Mucosa of rectum (tissue), 2 donors: Measurements from ENCODE around the gene SPATA31C1.

Experiments
- H3K27ac ChIP-seq, 2 donors: one replicate each; pipeline ENCODE4 v1.7.0; 2013; ENCODE audit warnings: inconsistent platforms in 2 of 2, low read depth in 2 of 2, low read length in 2 of 2
- H3K27me3 ChIP-seq, 2 donors: one replicate each; pipeline ENCODE4 v1.7.0; 2013; ENCODE audit warnings: low read length in 2 of 2; ENCODE audit not compliant: control insufficient read depth in 2 of 2, insufficient read depth in 2 of 2
- H3K36me3 ChIP-seq, 2 donors: one replicate each; pipeline ENCODE4 v1.7.0; 2013; ENCODE audit warnings: low read length in 2 of 2; ENCODE audit not compliant: control insufficient read depth in 2 of 2, insufficient read depth in 2 of 2
- H3K4me1 ChIP-seq, 2 donors: one replicate each; pipeline ENCODE4 v1.7.0; 2013; ENCODE audit warnings: low read length in 2 of 2, mild to moderate bottlenecking in 1 of 2; ENCODE audit not compliant: control insufficient read depth in 2 of 2, insufficient read depth in 2 of 2
- H3K4me3 ChIP-seq, 2 donors: one replicate each; pipeline ENCODE4 v1.7.0; 2013; ENCODE audit warnings: low read length in 2 of 2
- H3K9ac ChIP-seq, 2 donors: one replicate each; pipeline ENCODE4 v1.7.0; 2013; ENCODE audit warnings: low read length in 2 of 2, low read depth in 1 of 2, mild to moderate bottlenecking in 1 of 2
- H3K9me3 ChIP-seq, 2 donors: one replicate each; pipeline ENCODE4 v1.7.0; 2013; ENCODE audit warnings: low read length in 2 of 2; ENCODE audit not compliant: control insufficient read depth in 2 of 2
- donor health status: healthy.
- donor health status: Normal muscosa, but diverticular disease.

SPATA31C1 gene

GRCh38 chr9:87957839-87958238, 40.1 kb downstream of the SPATA31C1 start:
- H3K9me3 ChIP-seq, result no peaks in the 10 kb centered on the region
- H3K27ac ChIP-seq, result no peak overlapping the region
- no peaks in the 10 kb centered on the region for H3K36me3 ChIP-seq
- peaks cover 8% of the 10 kb centered on the region in 2 donors for H3K4me1 ChIP-seq
- no peak overlapping the region for H3K4me3 ChIP-seq
- H3K9ac ChIP-seq, result no peak overlapping the region
- H3K27me3 ChIP-seq, result no peaks in the 10 kb centered on the region

GRCh38 chr9:87958591-87958990, 40.8 kb downstream of the SPATA31C1 start:
- Histone ChIP-seq H3K36me3 (no peaks in the 10 kb centered on the region), H3K9me3 (no peaks in the 10 kb centered on the region), H3K27ac (no peak overlapping the region), H3K4me3 (no peak overlapping the region), H3K27me3 (no peaks in the 10 kb centered on the region), H3K9ac (no peak overlapping the region), H3K4me1 (peaks cover 8% of the 10 kb centered on the region in 2 donors)

GRCh38 chr9:87959916-87960581, 42.3 kb downstream of the SPATA31C1 start:
- Histone ChIP-seq H3K27me3 (no peaks in the 10 kb centered on the region), H3K9me3 (no peaks in the 10 kb centered on the region), H3K4me3 (no peak overlapping the region)

GRCh38 chr9:87963770-87964169, 46.0 kb downstream of the SPATA31C1 start:
- Histone ChIP-seq H3K4me1 (peaks cover 8% of the 10 kb centered on the region in 2 donors), H3K27ac (no peak overlapping the region)

More at GRCh38 chr9:87959916-87960581, 42.3 kb downstream of the SPATA31C1 start:
- H3K36me3 ChIP-seq, result no peaks in the 10 kb centered on the region
- peaks cover 8% of the 10 kb centered on the region in 2 donors for H3K4me1 ChIP-seq
- peak overlapping the region; percentile 26 to 45 for H3K27ac ChIP-seq
- H3K9ac ChIP-seq, result no peak overlapping the region

GRCh38 chr9:87964826-87965225, 47.1 kb downstream of the SPATA31C1 start:
- Histone ChIP-seq H3K27ac (no peak overlapping the region), H3K4me3 (no peak overlapping the region), H3K9ac (no peak overlapping the region), H3K36me3 (peaks cover 18 to 19% of the 10 kb centered on the region in 2 donors), H3K9me3 (no peaks in the 10 kb centered on the region), H3K27me3 (no peaks in the 10 kb centered on the region), H3K4me1 (peaks cover 3 to 8% of the 10 kb centered on the region in 2 donors)

More at GRCh38 chr9:87963770-87964169, 46.0 kb downstream of the SPATA31C1 start:
- Histone ChIP-seq H3K27me3 (no peaks in the 10 kb centered on the region), H3K36me3 (peaks cover 12 to 16% of the 10 kb centered on the region in 2 donors), H3K9ac (no peak overlapping the region), H3K4me3 (no peak overlapping the region), H3K9me3 (no peaks in the 10 kb centered on the region)

GRCh38 chr9:87968155-87968554, 50.4 kb downstream of the SPATA31C1 start:
- H3K36me3 ChIP-seq, result peaks cover 18 to 28% of the 10 kb centered on the region in 2 donors
- no peaks in the 10 kb centered on the region for H3K27me3 ChIP-seq
- H3K4me1 ChIP-seq, result no peaks in the 10 kb centered on the region
- H3K9ac ChIP-seq, result no peak overlapping the region
- no peak overlapping the region for H3K4me3 ChIP-seq
- no peak overlapping the region for H3K27ac ChIP-seq
- no peaks in the 10 kb centered on the region for H3K9me3 ChIP-seq

- H3K9ac ChIP-seq, result no peak overlapping the region
- H3K4me1 ChIP-seq, result peaks cover 5 to 12% of the 10 kb centered on the region in 2 donors
- H3K36me3 ChIP-seq, result peaks cover 18 to 28% of the 10 kb centered on the region in 2 donors
- no peak overlapping the region for H3K4me3 ChIP-seq
- no peak overlapping the region for H3K27ac ChIP-seq
- no peaks in the 10 kb centered on the region for H3K27me3 ChIP-seq
- H3K9me3 ChIP-seq, result no peaks in the 10 kb centered on the region
Observed at GRCh38 chr9:87970602-87971001, 52.8 kb downstream of the SPATA31C1 start.

GRCh38 chr9:87973122-87973521, 55.4 kb downstream of the SPATA31C1 start:
- Histone ChIP-seq H3K4me3 (no peak overlapping the region), H3K4me1 (peaks cover 5 to 12% of the 10 kb centered on the region in 2 donors), H3K27ac (no peak overlapping the region), H3K27me3 (no peaks in the 10 kb centered on the region), H3K9me3 (no peaks in the 10 kb centered on the region), H3K36me3 (peaks cover 7 to 13% of the 10 kb centered on the region in 2 donors), H3K9ac (no peak overlapping the region)
